GM06990 (cell line): ENCODE results near the gene TFAP2A.

Experiments used
- DNase-seq: peaks from one replicate; pipeline ENCODE4 v3.0.0-alpha.2; 2011; ENCODE audit not compliant: insufficient read length; ENCODE audit errors: extremely low read depth
- H3K27me3 ChIP-seq: replicated peaks from 2 replicates; pipeline ENCODE4 v1.6.0; 2011; ENCODE audit warnings: low read length; ENCODE audit not compliant: control insufficient read depth, insufficient read depth
- H3K36me3 ChIP-seq: 2 replicates; pipeline ENCODE4 v1.5.1; 2011; ENCODE audit warnings: low read length; ENCODE audit not compliant: control insufficient read depth, insufficient read depth
- H3K4me3 ChIP-seq: replicated peaks from 2 replicates; pipeline ENCODE4 v1.5.1; 2011; ENCODE audit warnings: low read depth, mild to moderate bottlenecking, control low read depth, low read length
- CTCF ChIP-seq: IDR thresholded peaks from 2 replicates; pipeline ENCODE4 v1.5.1; 2011; ENCODE audit warnings: low read length, control low read depth, mild to moderate bottlenecking, inconsistent platforms; ENCODE audit not compliant: insufficient read depth, poor library complexity, severe bottlenecking

The TFAP2A gene

DNA sequence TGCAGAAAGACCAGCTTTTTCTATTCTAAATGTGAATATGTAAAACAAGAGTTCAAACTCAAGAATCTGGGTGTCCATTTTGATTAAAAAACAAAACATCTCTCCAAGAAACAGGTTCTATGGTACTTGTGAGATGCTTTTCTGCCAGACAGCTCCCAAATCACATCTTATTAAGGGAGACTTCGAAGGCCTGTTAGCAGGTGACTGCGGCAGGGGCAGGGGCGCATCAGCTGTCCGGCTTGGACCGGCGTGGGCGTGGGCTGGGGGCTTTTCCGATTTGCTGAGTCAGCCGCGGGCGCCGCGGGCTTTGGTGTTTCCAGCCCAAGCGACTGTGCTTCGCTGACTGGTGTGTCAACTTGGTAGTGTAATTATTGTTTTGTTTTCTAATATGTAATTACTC, 32.6 kb downstream of the TFAP2A start:
- DNase-seq, result no peak
- no peak overlapping the region for H3K4me3 ChIP-seq
- no peaks in the 10 kb centered on the region for H3K36me3 ChIP-seq
- peaks cover 2% of the 10 kb centered on the region for H3K27me3 ChIP-seq
- no peak for TF ChIP-seq CTCF

DNA sequence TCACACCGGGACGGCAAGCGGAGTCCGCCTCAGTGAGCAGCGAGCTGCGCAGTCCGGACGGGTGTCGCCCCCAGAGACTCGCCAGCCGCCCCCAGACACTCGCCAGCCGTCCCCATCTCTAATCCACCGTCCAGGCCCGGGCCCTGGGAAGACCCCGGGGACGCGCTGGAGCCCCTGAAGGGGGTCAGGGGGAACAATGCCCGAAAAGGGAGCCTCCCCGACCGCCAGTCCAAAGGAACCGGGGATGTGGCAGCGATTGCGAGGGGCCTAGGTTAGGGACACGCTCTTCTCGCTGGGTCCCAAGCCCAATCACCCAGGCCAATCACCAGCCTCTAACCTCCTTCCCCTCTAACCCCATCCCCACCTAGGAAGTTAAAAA, 33.1 kb downstream of the TFAP2A start:
- Histone ChIP-seq H3K36me3 (no peaks in the 10 kb centered on the region), H3K4me3 (no peak overlapping the region), H3K27me3 (peaks cover 2% of the 10 kb centered on the region)
- DNase-seq, result no peak
- TF ChIP-seq CTCF, result no peak

DNA sequence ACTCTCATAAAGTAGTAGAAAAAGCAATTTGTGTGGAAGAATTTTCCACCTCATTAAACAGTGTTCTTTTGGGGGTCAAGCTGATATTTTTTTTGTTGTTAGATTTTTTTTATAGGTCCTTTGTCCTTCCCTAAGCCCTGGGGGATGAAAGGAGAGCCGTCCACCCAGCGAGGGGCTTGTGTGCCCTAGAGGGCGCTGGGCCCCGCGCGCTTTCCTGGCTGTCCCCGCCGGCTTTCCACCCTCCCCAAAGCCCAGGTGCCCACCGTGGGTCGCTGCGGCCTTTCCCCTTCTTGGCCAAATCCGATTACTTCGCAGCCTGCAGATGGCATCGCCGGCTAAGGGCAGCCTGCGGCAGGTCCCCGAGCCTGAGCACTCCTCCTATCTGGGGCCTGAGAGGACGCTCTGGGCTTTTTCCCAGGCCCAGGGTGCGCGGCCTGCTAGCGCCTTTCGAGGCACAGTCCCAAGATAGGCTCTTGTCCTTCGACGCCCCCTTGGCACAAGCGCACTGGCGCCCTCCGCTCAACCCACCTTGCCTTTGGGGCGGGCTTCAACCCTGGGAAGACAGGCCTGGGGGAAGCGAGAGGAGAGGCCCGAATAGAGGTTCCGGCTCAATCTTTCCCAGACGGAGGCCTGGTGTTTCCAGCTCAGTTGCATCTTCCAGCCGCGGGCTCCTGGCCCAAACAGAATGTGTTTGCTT, 33.6 kb downstream of the TFAP2A start:
- peak; percentile 23 for TF ChIP-seq CTCF
- Histone ChIP-seq H3K36me3 (no peaks in the 10 kb centered on the region), H3K4me3 (no peak overlapping the region), H3K27me3 (no peaks in the 10 kb centered on the region; the same call in none of the 2 replicates)
- no peak for DNase-seq

DNA sequence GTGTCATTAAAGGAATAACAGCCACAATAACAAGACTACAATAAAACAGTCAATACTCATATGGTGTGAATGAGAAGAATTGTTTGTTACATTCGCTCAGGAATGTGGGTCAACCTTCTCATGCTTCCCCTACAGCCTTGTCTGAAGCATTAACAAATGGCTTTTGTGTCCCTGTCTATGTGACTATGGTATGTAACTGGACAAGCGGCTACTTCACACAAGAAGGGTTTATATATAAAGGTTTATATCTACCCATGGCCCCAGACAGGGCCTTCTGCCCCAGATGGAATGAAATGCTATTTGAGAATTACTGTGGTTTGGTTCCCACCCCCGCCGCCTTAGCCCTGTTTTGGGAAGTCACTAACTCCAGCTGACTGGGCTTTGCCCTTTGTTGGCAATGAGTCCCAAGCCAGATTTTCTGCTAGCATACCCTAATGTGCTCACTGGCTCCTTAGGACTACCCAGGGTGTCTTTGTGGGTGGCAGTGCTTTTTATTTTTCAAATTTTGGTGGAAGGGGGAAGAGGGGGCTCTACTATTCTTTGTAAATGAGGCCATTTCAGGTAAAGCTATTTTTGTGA, 39.4 kb downstream of the TFAP2A start:
- no peak for TF ChIP-seq CTCF
- no peak for DNase-seq
- H3K4me3 ChIP-seq, result no peak overlapping the region
- no peaks in the 10 kb centered on the region for H3K27me3 ChIP-seq
- H3K36me3 ChIP-seq, result no peaks in the 10 kb centered on the region

DNA sequence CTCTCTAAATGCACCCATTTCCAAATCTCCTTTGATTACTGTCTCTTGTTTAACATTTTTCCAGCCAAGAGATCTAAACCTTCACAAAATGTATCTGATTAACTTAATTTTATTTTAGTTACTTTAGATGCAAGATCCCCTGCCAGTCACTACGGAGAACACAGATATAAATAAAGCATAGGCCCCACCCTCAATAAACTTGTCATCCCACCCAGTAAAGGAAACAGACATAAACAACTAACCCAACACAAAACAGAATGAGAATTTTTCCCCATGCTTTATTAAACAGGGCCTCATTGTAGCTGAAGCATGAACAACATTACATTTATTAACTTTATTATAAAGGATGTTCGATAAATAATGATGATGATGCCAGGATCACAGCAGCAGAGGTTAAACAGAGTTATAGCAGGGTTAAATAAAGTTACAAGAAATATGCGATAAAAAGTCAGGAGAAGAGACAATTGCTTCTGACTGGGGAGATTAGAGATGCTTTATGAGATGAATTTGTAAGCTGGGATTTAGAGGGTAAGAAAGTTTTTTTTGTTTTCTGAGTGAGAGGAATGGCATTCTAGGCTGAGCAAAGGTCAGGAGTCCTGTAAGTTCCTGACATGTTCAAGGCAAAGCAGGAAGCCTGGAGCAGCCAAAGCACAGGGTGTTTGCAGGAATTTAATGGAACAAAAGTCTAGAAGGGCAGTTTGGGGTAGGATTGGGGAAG, 41.1 kb downstream of the TFAP2A start:
- Histone ChIP-seq H3K36me3 (no peaks in the 10 kb centered on the region), H3K4me3 (no peak overlapping the region), H3K27me3 (no peaks in the 10 kb centered on the region)
- TF ChIP-seq CTCF, result no peak
- DNase-seq, result no peak
